ENCODE data around the gene PPP3CA.
"Not testable (repeated sequence)": the region's sequence is repeated elsewhere in the genome, so short reads cannot be mapped to it uniquely, and the experiment has no call there.

GRCh38 chr4:101128898-101129297 is 218.4 kb downstream of the PPP3CA start:
- TF ChIP-seq CTCF, POLR2A (IDR thresholded peaks at IDR 0.05): not testable (repeated sequence)
